HG02981 (cell line): ENCODE results near the gene KCNG2.

Experiments used
- ATAC-seq: cut with Tn5 transposase; IDR thresholded peaks from one replicate; pipeline ENCODE4 v1.9.1; 2021; ENCODE audit warnings: mild to moderate bottlenecking, moderate library complexity; ENCODE audit not compliant: unreplicated experiment

The KCNG2 gene

GRCh38 chr18:79768745-79769144 lies 29.0 kb upstream of the KCNG2 start:
- ATAC-seq = no peak

GRCh38 chr18:79769698-79770500 lies 27.8 kb upstream of the KCNG2 start:
- ATAC-seq = no peak

- ATAC-seq = no peak
Observed at GRCh38 chr18:79770501-79770815, 27.3 kb upstream of the KCNG2 start.

GRCh38 chr18:79770826-79771225 lies 26.9 kb upstream of the KCNG2 start:
- no peak for ATAC-seq

- no peak for ATAC-seq
Observed at GRCh38 chr18:79771446-79772107, 26.2 kb upstream of the KCNG2 start.

- ATAC-seq = no peak
Observed at GRCh38 chr18:79772108-79772864, 25.5 kb upstream of the KCNG2 start.

GRCh38 chr18:79772865-79773696 lies 24.7 kb upstream of the KCNG2 start:
- ATAC-seq = no peak

- no peak for ATAC-seq
Observed at GRCh38 chr18:79774111-79774510, 23.6 kb upstream of the KCNG2 start.

GRCh38 chr18:79775441-79776221 lies 22.1 kb upstream of the KCNG2 start:
- no peak for ATAC-seq

GRCh38 chr18:79776674-79777073 lies 21.1 kb upstream of the KCNG2 start:
- ATAC-seq = no peak

GRCh38 chr18:79778291-79778791 lies 19.4 kb upstream of the KCNG2 start:
- ATAC-seq = no peak

- ATAC-seq = no peak
Observed at GRCh38 chr18:79779021-79779699, 18.6 kb upstream of the KCNG2 start.

- ATAC-seq = no peak
Observed at GRCh38 chr18:79779700-79780190, 18.0 kb upstream of the KCNG2 start.

GRCh38 chr18:79780547-79780946 lies 17.2 kb upstream of the KCNG2 start:
- no peak for ATAC-seq

- ATAC-seq = no peak
Observed at GRCh38 chr18:79781331-79781941, 16.3 kb upstream of the KCNG2 start.

- ATAC-seq = no peak
Observed at GRCh38 chr18:79782566-79783308, 15.0 kb upstream of the KCNG2 start.

GRCh38 chr18:79784071-79784913 lies 13.4 kb upstream of the KCNG2 start:
- no peak for ATAC-seq
